CD14-positive monocyte (primary cell): ENCODE data around the gene SENP3. TPM values are rescaled to one million over a fixed set of nuclear protein-coding genes. Genes with fewer than 3 reads are reported as not detected.
A peak's percentile ranks its signal among the peaks of the same experiment; 100 is the strongest.
"Not testable (repeated sequence)": the region's sequence is repeated elsewhere in the genome, so short reads cannot be mapped to it uniquely, and the experiment has no call there.

ENCODE experiments used
- DNase-seq, 3 donors: peaks; one replicate each; pipeline ENCODE4 v3.0.0-alpha.2; 2011 to 2022
- H2AFZ ChIP-seq: 2 replicates; pipeline ENCODE4 v1.6.0; 2012; ENCODE audit warnings: mild to moderate bottlenecking, low read depth, low read length, inconsistent platforms; ENCODE audit not compliant: insufficient read depth, poor library complexity, severe bottlenecking
- H3K27ac ChIP-seq, 2 donors: 1 replicate in 1 of 2; 2 replicates in 1 of 2; pipeline ENCODE4 v1.5.1; 2012 to 2013; ENCODE audit warnings: low read length in 2 of 2, control low read depth in 1 of 2, inconsistent platforms in 1 of 2, low read depth in 1 of 2, mild to moderate bottlenecking in 1 of 2
- H3K27me3 ChIP-seq, 2 donors: one replicate each; pipeline versions ENCODE4 v1.6.0 to v1.6.1; 2011 to 2013; ENCODE audit warnings: low read length in 2 of 2; ENCODE audit not compliant: control insufficient read depth in 2 of 2, insufficient read depth in 2 of 2
- H3K36me3 ChIP-seq, 2 donors: replicated peaks in 1 of 2; 1 replicate in 1 of 2; 2 replicates in 1 of 2; pipeline versions ENCODE4 v1.5.1 to v1.6.1; 2012 to 2013; ENCODE audit warnings: low read length in 2 of 2, control low read depth in 1 of 2, inconsistent platforms in 1 of 2, mild to moderate bottlenecking in 1 of 2; ENCODE audit not compliant: insufficient read depth in 2 of 2, control insufficient read depth in 1 of 2
- H3K4me1 ChIP-seq, 2 donors: 1 replicate in 1 of 2; 2 replicates in 1 of 2; pipeline versions ENCODE4 v1.5.1 to v1.6.1; 2012 to 2013; ENCODE audit warnings: low read length in 2 of 2, control low read depth in 1 of 2, inconsistent platforms in 1 of 2, mild to moderate bottlenecking in 1 of 2, moderate library complexity in 1 of 2; ENCODE audit not compliant: insufficient read depth in 2 of 2, control insufficient read depth in 1 of 2
- H3K4me2 ChIP-seq: replicated peaks from 2 replicates; pipeline ENCODE3; 2012; ENCODE audit warnings: low read length, moderate library complexity, mild to moderate bottlenecking; ENCODE audit not compliant: poor library complexity, severe bottlenecking; ENCODE audit errors: extremely low read depth
- H3K4me3 ChIP-seq, 3 experiments: fragments of 200-600 bp in 1 of 3; sonication (generic) in 1 of 3; replicated peaks in 1 of 3; 1 replicate in 2 of 3; 2 replicates in 1 of 3; pipeline ENCODE4 v1.5.1; 2011 to 2013; ENCODE audit warnings: low read length in 3 of 3, mild to moderate bottlenecking in 3 of 3, control low read depth in 2 of 3, low read depth in 2 of 3, inconsistent platforms in 1 of 3, moderate library complexity in 1 of 3
- H3K79me2 ChIP-seq: 2 replicates; pipeline ENCODE4 v1.6.0; 2012; ENCODE audit warnings: mild to moderate bottlenecking, control low read depth, inconsistent platforms, low read length, moderate library complexity; ENCODE audit not compliant: insufficient read depth
- H3K9ac ChIP-seq: 2 replicates; pipeline ENCODE4 v1.6.0; 2017; ENCODE audit warnings: low read length, mild to moderate bottlenecking; ENCODE audit not compliant: insufficient read depth, poor library complexity, severe bottlenecking
- H3K9me3 ChIP-seq, 2 donors: replicated peaks in 1 of 2; 1 replicate in 1 of 2; 2 replicates in 1 of 2; pipeline versions ENCODE4 v1.5.1 to v1.6.1; 2012 to 2013; ENCODE audit warnings: low read length in 2 of 2, control low read depth in 1 of 2; ENCODE audit not compliant: control insufficient read depth in 1 of 2, insufficient read depth in 1 of 2
- H4K20me1 ChIP-seq: 2 replicates; pipeline ENCODE4 v1.6.0; 2012; ENCODE audit warnings: mild to moderate bottlenecking, low read length, control low read depth, moderate library complexity; ENCODE audit not compliant: insufficient read depth
- H3K27ac Mint-ChIP-seq, 7 donors: one replicate each; pipeline ENCODE4 v1.8.0; 2020; ENCODE audit warnings: mild to moderate bottlenecking in 7 of 7, mixed read lengths in 7 of 7, moderate library complexity in 6 of 7, inconsistent platforms in 2 of 7
- H3K27me3 Mint-ChIP-seq, 3 donors: one replicate each; pipeline ENCODE4 v1.8.0; 2021 to 2022; ENCODE audit warnings: low read depth in 3 of 3, mild to moderate bottlenecking in 3 of 3, mixed read lengths in 3 of 3, moderate library complexity in 3 of 3, inconsistent platforms in 1 of 3
- H3K36me3 Mint-ChIP-seq, 2 donors: one replicate each; pipeline ENCODE4 v1.8.0; 2020; ENCODE audit warnings: mixed read lengths in 2 of 2, inconsistent platforms in 1 of 2, mild to moderate bottlenecking in 1 of 2
- H3K4me1 Mint-ChIP-seq: one replicate; pipeline ENCODE4 v1.8.0; 2020; ENCODE audit warnings: mild to moderate bottlenecking, mixed read lengths
- H3K4me3 Mint-ChIP-seq, 2 donors: one replicate each; pipeline ENCODE4 v1.8.0; 2020; ENCODE audit warnings: mild to moderate bottlenecking in 2 of 2, mixed read lengths in 2 of 2, moderate library complexity in 1 of 2
- H3K9me3 Mint-ChIP-seq, 7 donors: one replicate each; pipeline ENCODE4 v1.8.0; 2020 to 2022; ENCODE audit warnings: mixed read lengths in 7 of 7, mild to moderate bottlenecking in 6 of 7, moderate library complexity in 6 of 7, inconsistent platforms in 2 of 7
- WGBS: methylation state at CpG from one replicate; pipeline ENCODE4 v1.1.5; 2013; ENCODE audit warnings: missing lambda C conversion rate; ENCODE audit not compliant: insufficient coverage; 5-methylcytosine and 5-hydroxymethylcytosine counted together
- intact Hi-C, 2 donors: fragments of 100-400 bp; cut with micrococcal nuclease; formaldehyde crosslinking; loops; one replicate each; pipeline versions ENCODE4 v1.15.0 to v1.15.1; 2023
- polyA plus RNA-seq, 3 donors: library from polyadenylated mRNA; depleted of rRNA in 1 of 3; unstranded in 2 of 3; stranded (reverse) in 1 of 3; fragments of 300-500 nt in 2 of 3; fragments of >200 nt in 1 of 3; fragmentation: Illumina TruSeq in 2 of 3; gene quantifications; 1 replicate in 2 of 3; 2 replicates in 1 of 3; pipeline ENCODE4 v1.2.3, GENCODE V29; 2012 to 2021
- TF ChIP-seq, protein P1 (sequence below): fragments of 200-600 bp; IDR thresholded peaks from one replicate; pipeline ENCODE4 v1.8.0; 2022; ENCODE audit warnings: antibody characterized with exemption, mild to moderate bottlenecking

SENP3 gene
- polyA plus RNA-seq, 3 donors, result 2.9 to 140 (median 5.6) TPM

DNA sequence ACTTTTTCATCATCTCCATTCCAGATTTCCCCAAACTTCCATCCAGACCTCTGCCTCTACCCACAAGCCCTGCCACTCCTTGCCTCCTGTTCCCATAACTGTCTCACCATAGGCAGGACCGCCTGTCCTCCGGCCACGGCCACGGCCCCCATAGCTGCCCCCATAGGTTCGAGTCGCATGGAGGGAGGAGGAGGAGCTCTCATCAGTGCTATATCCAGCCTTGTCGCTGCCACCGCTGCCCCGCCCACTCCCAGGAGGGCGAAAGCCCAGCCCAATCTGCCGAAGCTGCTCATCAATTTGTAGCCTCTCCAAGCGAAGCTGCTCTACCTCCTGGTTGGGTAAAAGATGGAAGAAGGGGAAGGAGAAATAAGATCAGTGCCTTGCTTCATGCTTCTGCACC is 31.6 kb downstream of the SENP3 start:
- H3K4me1 Mint-ChIP-seq, result peaks cover 4% of the 10 kb centered on the region
- Histone ChIP-seq H3K27ac (no peak overlapping the region), H3K36me3 (peaks cover 77 to 82% of the 10 kb centered on the region in 2 donors), H3K79me2 (peaks cover 9% of the 10 kb centered on the region), H3K9ac (no peak overlapping the region), H3K9me3 (no peaks in the 10 kb centered on the region), H3K4me1 (peaks cover 13 to 15% of the 10 kb centered on the region in 2 donors), H2AFZ (no peak overlapping the region), H3K4me2 (no peak overlapping the region), H4K20me1 (peaks cover 14% of the 10 kb centered on the region), H3K27me3 (no peaks in the 10 kb centered on the region), H3K4me3 (no peak overlapping the region)
- TF ChIP-seq, protein P1, sequence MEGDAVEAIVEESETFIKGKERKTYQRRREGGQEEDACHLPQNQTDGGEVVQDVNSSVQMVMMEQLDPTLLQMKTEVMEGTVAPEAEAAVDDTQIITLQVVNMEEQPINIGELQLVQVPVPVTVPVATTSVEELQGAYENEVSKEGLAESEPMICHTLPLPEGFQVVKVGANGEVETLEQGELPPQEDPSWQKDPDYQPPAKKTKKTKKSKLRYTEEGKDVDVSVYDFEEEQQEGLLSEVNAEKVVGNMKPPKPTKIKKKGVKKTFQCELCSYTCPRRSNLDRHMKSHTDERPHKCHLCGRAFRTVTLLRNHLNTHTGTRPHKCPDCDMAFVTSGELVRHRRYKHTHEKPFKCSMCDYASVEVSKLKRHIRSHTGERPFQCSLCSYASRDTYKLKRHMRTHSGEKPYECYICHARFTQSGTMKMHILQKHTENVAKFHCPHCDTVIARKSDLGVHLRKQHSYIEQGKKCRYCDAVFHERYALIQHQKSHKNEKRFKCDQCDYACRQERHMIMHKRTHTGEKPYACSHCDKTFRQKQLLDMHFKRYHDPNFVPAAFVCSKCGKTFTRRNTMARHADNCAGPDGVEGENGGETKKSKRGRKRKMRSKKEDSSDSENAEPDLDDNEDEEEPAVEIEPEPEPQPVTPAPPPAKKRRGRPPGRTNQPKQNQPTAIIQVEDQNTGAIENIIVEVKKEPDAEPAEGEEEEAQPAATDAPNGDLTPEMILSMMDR, result no peak
- WGBS, result 96% methylated on average over 4 of the region's 12 CpGs
- DNase-seq, result no peak
- no peak overlapping the region for H3K4me3 Mint-ChIP-seq
- no peaks in the 10 kb centered on the region for H3K27me3 Mint-ChIP-seq
- H3K36me3 Mint-ChIP-seq, result peaks cover 67 to 82% of the 10 kb centered on the region in 2 donors
- intact Hi-C loops, result no loop called here
- no peaks in the 10 kb centered on the region for H3K9me3 Mint-ChIP-seq
- H3K27ac Mint-ChIP-seq, result peak overlapping the region in 3 of 7 donors; percentile 35 to 83 (median 69)

DNA sequence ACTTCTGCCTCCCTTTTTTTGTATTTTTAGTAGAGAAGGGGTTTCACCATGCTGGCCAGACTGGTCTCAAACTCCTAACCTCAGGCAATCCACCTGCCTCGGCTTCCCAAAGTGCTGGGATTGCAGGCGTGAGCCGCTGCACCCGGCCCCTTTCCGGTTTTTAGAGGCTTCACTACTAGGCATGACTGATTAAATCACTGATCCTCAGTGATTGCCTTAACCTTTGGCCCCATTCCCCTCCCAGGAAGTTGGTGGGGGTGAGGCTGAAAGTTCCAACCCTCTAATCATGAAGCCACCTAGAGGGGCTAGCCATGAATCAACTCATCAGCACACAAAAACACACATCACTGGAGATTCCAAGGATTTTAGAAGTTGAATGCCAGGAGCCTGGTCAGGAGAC is 35.8 kb downstream of the SENP3 start:
- H3K36me3 Mint-ChIP-seq, result peaks cover 80 to 97% of the 10 kb centered on the region in 2 donors
- intact Hi-C loops, H3K4me1 Mint-ChIP-seq: not testable (repeated sequence)

More for the DNA sequence above, 35.8 kb downstream of the SENP3 start:
- H3K4me3 ChIP-seq, H3K9me3 Mint-ChIP-seq, H3K9ac ChIP-seq, DNase-seq, H2AFZ ChIP-seq, H3K4me2 ChIP-seq, H3K4me3 Mint-ChIP-seq, H3K27me3 ChIP-seq, H4K20me1 ChIP-seq, H3K4me1 ChIP-seq, H3K27ac ChIP-seq, H3K27me3 Mint-ChIP-seq, H3K9me3 ChIP-seq, H3K79me2 ChIP-seq: not testable (repeated sequence)
- peaks cover 85 to 97% of the 10 kb centered on the region in 2 donors for H3K36me3 ChIP-seq
- H3K27ac Mint-ChIP-seq, result peak overlapping the region in 1 of 7 donors; percentile 37
- WGBS, result no CpG with 5 or more reads among the region's 5 CpGs
